ENCODE measurements around the gene RNF157. TPM values are rescaled to one million over a fixed set of nuclear protein-coding genes. Genes with fewer than 3 reads are reported as not detected.
"Not testable (repeated sequence)": the region's sequence is repeated elsewhere in the genome, so short reads cannot be mapped to it uniquely, and the experiment has no call there.

RNF157 gene
- total RNA-seq, 1 donor from 2014 or later: 8.8 TPM

- no peaks in the 10 kb centered on the region for H3K9me3 ChIP-seq
- TF ChIP-seq POLR2A (IDR thresholded peaks at IDR 0.05) (no peak), POLR2AphosphoS5 (IDR thresholded peaks at IDR 0.05; ENCODE audit: insufficient read depth in 1 of 2, low read depth in 1 of 2) (no peak), CTCF (IDR thresholded peaks at IDR 0.05) (no peak)
- intact Hi-C loops (cut with DNase I): no loop called here
- H3K27ac ChIP-seq: no peak overlapping the region
- DNase-seq (ENCODE audit: extremely low spot score in 2 of 2): no peak
- H3K4me3 ChIP-seq: no peak overlapping the region
- H3K27me3 ChIP-seq: no peaks in the 10 kb centered on the region
- H3K4me1 ChIP-seq: peaks cover under 1% of the 10 kb centered on the region
- H3K36me3 ChIP-seq: no peaks in the 10 kb centered on the region
These were observed 6.1 kb upstream of the RNF157 start for GRCh38 chr17:76246080-76247066.

- H3K9me3 ChIP-seq; H3K27me3 ChIP-seq; H3K4me1 ChIP-seq; H3K4me3 ChIP-seq; intact Hi-C loops (cut with DNase I); H3K27ac ChIP-seq; DNase-seq (ENCODE audit: extremely low spot score in 2 of 2); H3K36me3 ChIP-seq: not testable (repeated sequence)
These were observed 4.4 kb upstream of the RNF157 start for GRCh38 chr17:76244721-76245120.

GRCh38 chr17:76243826-76244679 is 3.8 kb upstream of the RNF157 start:
- no peaks in the 10 kb centered on the region for H3K36me3 ChIP-seq
- intact Hi-C loops (cut with DNase I): no loop called here
- H3K27me3 ChIP-seq: no peaks in the 10 kb centered on the region
- no peak overlapping the region for H3K27ac ChIP-seq
- peak in 1 of 2 donors; percentile 69 for DNase-seq (ENCODE audit: extremely low spot score in 2 of 2)
- H3K9me3 ChIP-seq: no peaks in the 10 kb centered on the region
- no peak overlapping the region for H3K4me3 ChIP-seq
- TF ChIP-seq POLR2AphosphoS5 (IDR thresholded peaks at IDR 0.05; ENCODE audit: insufficient read depth in 1 of 2, low read depth in 1 of 2) (no peak), CTCF (IDR thresholded peaks at IDR 0.05) (no peak), POLR2A (IDR thresholded peaks at IDR 0.05) (no peak)
- H3K4me1 ChIP-seq: peaks cover 16% of the 10 kb centered on the region

GRCh38 chr17:76241691-76242255 is 1.5 kb upstream of the RNF157 start:
- H3K4me3 ChIP-seq: no peak overlapping the region
- no peaks in the 10 kb centered on the region for H3K27me3 ChIP-seq
- DNase-seq (ENCODE audit: extremely low spot score in 2 of 2): no peak
- no peaks in the 10 kb centered on the region for H3K36me3 ChIP-seq
- intact Hi-C loops (cut with DNase I): no loop called here
- no peaks in the 10 kb centered on the region for H3K9me3 ChIP-seq
- no peak overlapping the region for H3K27ac ChIP-seq
- peaks cover 16% of the 10 kb centered on the region for H3K4me1 ChIP-seq
- TF ChIP-seq CTCF (IDR thresholded peaks at IDR 0.05): no peak
- TF ChIP-seq POLR2AphosphoS5 (IDR thresholded peaks at IDR 0.05; ENCODE audit: insufficient read depth in 1 of 2, low read depth in 1 of 2): no peak
- TF ChIP-seq POLR2A (IDR thresholded peaks at IDR 0.05): no peak

- H3K27me3 ChIP-seq: no peaks in the 10 kb centered on the region
- no peak for TF ChIP-seq CTCF (IDR thresholded peaks at IDR 0.05)
- TF ChIP-seq POLR2A (IDR thresholded peaks at IDR 0.05): no peak
- TF ChIP-seq POLR2AphosphoS5 (IDR thresholded peaks at IDR 0.05; ENCODE audit: insufficient read depth in 1 of 2, low read depth in 1 of 2): no peak
- no peaks in the 10 kb centered on the region for H3K9me3 ChIP-seq
- H3K36me3 ChIP-seq: no peaks in the 10 kb centered on the region
- peak overlapping the region; percentile 65 to 76 for H3K4me3 ChIP-seq
- intact Hi-C loops (cut with DNase I): no loop called here
- DNase-seq (ENCODE audit: extremely low spot score in 2 of 2): no peak
- no peak overlapping the region for H3K27ac ChIP-seq
- peaks cover 16% of the 10 kb centered on the region for H3K4me1 ChIP-seq
These were observed 878 bp upstream of the RNF157 start for GRCh38 chr17:76241204-76241538.
